WTC11 (cell line): ENCODE measurements around the gene CNIH3.

Experiments
- CBFB ChIP-seq: sonication (generic); formaldehyde crosslinking; IDR thresholded peaks from 2 replicates; pipeline ENCODE4 v1.8.1; 2022; ENCODE audit warnings: mild to moderate bottlenecking, low read depth, missing genetic modification reagents
- CREB1 ChIP-seq: sonication (generic); formaldehyde crosslinking; IDR thresholded peaks from 2 replicates; pipeline ENCODE4 v1.8.0; 2023; ENCODE audit warnings: mild to moderate bottlenecking, missing genetic modification reagents
- GABPB1 ChIP-seq: sonication (generic); formaldehyde crosslinking; IDR thresholded peaks from 2 replicates; pipeline ENCODE4 v1.8.1; 2023; ENCODE audit warnings: mild to moderate bottlenecking, missing genetic modification reagents
- GTF2I ChIP-seq: fragments of 250-450 bp; sonication (Bioruptor Pico); conservative IDR thresholded peaks from 2 replicates; pipeline ENCODE4 v1.4.0; 2021; ENCODE audit warnings: mild to moderate bottlenecking
- MAX ChIP-seq: sonication (generic); formaldehyde crosslinking; IDR thresholded peaks from 2 replicates; pipeline ENCODE4 v1.8.0; 2022; ENCODE audit warnings: mild to moderate bottlenecking, missing genetic modification reagents
- TEAD4 ChIP-seq: sonication (generic); formaldehyde crosslinking; IDR thresholded peaks from 2 replicates; pipeline ENCODE4 v1.8.0; 2022; ENCODE audit warnings: mild to moderate bottlenecking, missing genetic modification reagents
- ZNF138 ChIP-seq: sonication (generic); formaldehyde crosslinking; conservative IDR thresholded peaks from 2 replicates; pipeline ENCODE4 v1.8.1; 2022; ENCODE audit warnings: mild to moderate bottlenecking, moderate library complexity, missing genetic modification reagents
- ZNF232 ChIP-seq: sonication (generic); formaldehyde crosslinking; IDR thresholded peaks from 2 replicates; pipeline ENCODE4 v1.8.0; 2022; ENCODE audit warnings: mild to moderate bottlenecking, missing genetic modification reagents

DNA sequence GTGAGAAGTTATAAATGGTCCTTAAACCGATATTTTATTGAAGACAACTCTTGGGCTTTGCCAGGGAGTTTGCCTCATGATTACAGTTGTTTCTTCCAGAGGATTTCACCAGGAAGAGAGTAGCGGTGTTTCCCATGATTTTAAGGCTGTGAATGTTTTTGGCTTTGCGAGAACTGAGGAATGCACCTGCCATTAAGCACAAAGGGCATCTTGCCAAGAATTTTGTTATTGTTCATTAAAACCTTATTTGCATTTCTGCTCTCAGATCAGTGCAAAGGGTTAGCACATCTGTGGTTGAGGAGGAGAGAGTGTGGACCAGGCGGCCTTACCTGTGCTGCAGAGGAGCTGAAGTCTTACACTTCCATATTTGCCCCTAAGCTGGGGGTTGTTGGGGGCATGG, 13.8 kb downstream of the CNIH3 start:
- TF ChIP-seq MAX (CRISPR knock-in tag) (no peak), CREB1 (CRISPR knock-in tag) (no peak), GABPB1 (CRISPR knock-in tag) (no peak), TEAD4 (CRISPR knock-in tag) (no peak), ZNF138 (no peak), GTF2I (CRISPR knock-in tag) (no peak), CBFB (CRISPR knock-in tag) (no peak), ZNF232 (CRISPR knock-in tag) (no peak)
